Epithelial cell of proximal tubule (primary cell): ENCODE measurements around the gene DDX17. TPM values are rescaled to one million over a fixed set of nuclear protein-coding genes. Genes with fewer than 3 reads are reported as not detected.

Source experiments
- DNase-seq: peaks from one replicate; pipeline ENCODE4 v3.0.0-alpha.2; 2011; ENCODE audit warnings: low read depth
- H3K4me3 ChIP-seq: 2 replicates; pipeline ENCODE4 v1.5.1; 2011; ENCODE audit warnings: low read depth, mild to moderate bottlenecking, low read length
- total RNA-seq: library from RNA; depleted of rRNA; stranded (reverse); fragments of >200 nt; gene quantifications from 2 replicates; pipeline ENCODE4 v1.2.3, GENCODE V29; 2015
- TF ChIP-seq, protein P1 (sequence below): conservative IDR thresholded peaks from 2 replicates; pipeline ENCODE4 v1.5.1; 2012; ENCODE audit warnings: low read depth, mild to moderate bottlenecking, low read length

DDX17 gene
- total RNA-seq, 1 donor from 2014 or later = 186 TPM

GRCh38 chr22:38485783-38486182, 20.3 kb downstream of the DDX17 start:
- no peak overlapping the region for H3K4me3 ChIP-seq
- TF ChIP-seq, protein P1, sequence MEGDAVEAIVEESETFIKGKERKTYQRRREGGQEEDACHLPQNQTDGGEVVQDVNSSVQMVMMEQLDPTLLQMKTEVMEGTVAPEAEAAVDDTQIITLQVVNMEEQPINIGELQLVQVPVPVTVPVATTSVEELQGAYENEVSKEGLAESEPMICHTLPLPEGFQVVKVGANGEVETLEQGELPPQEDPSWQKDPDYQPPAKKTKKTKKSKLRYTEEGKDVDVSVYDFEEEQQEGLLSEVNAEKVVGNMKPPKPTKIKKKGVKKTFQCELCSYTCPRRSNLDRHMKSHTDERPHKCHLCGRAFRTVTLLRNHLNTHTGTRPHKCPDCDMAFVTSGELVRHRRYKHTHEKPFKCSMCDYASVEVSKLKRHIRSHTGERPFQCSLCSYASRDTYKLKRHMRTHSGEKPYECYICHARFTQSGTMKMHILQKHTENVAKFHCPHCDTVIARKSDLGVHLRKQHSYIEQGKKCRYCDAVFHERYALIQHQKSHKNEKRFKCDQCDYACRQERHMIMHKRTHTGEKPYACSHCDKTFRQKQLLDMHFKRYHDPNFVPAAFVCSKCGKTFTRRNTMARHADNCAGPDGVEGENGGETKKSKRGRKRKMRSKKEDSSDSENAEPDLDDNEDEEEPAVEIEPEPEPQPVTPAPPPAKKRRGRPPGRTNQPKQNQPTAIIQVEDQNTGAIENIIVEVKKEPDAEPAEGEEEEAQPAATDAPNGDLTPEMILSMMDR = no peak
- no peak for DNase-seq

DNA sequence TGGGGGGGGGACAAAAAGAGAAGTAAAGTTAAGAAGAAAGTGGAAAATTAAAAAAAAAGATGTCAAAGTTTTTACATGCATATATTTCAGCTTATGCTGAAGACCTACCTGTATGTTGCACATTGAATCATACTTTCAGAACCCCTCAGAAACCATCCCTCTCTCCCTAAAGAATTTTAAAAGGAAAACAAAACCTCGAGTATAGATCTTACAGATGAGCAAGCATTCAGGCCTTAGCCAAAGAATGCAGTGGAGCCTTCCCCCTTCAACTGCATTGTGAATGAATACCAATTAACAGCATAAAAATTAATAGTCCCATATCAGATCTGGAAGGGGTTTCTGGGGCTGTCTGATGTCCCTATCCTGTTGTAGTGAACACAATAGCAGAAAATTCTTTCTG, 21.9 kb downstream of the DDX17 start:
- TF ChIP-seq, protein P1 = no peak
- no peak overlapping the region for H3K4me3 ChIP-seq
- DNase-seq = no peak

DNA sequence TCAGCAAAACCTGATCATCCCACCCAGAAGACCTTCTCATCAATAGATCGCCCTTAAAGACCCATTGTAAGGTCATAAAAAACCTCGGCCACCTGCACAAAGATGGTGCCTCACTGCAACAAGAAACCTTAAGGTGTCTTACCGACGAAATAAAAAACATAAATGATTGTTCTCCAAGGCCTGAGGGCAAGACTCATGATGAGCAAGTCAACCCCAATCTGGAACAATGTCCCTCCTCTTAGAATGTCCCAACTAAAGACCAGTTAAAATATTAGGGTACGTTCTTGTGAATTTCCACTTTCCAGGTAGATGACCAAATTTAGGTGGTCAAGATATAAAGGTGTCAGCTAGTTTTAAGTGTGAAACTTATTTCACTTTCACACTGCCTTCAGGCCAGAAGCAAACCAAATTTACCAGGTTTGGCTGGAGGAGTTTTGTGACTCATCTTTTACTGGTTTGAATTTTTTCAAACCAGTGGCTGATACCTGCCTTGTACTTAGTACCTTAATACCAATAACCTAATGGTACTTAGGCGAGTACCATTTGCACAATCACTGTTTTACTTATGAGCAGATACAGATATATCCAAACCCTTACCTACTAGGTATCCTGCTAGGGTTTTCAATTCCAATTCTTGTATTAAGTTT, 23.3 kb downstream of the DDX17 start:
- H3K4me3 ChIP-seq = no peak overlapping the region
- TF ChIP-seq, protein P1 = no peak
- DNase-seq = no peak

DNA sequence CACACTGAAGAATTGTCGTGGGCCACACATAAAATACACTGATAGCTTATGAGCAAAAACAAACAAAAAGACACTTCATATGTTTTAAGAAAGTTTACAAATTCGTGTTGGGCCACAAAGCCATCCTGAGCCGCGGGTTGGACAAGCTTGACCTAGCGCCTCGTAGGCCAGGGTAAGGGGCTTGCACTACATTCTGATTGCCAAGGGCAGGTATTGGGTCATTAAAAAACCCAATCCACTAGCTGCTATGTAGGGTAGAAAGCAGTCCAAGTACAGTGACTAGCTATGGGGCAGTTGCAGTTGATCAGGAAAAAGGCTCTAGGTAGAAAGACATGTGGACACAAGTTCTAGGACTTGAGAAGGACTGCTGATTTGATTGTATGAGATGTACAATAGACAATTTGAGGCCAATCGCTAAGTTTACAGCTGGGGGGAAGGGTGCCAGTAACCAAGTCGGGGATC, 24.2 kb downstream of the DDX17 start:
- DNase-seq = no peak
- TF ChIP-seq, protein P1 = no peak
- no peak overlapping the region for H3K4me3 ChIP-seq

GRCh38 chr22:38481162-38481870, 24.8 kb downstream of the DDX17 start:
- DNase-seq = no peak
- H3K4me3 ChIP-seq = no peak overlapping the region
- TF ChIP-seq, protein P1 = no peak

- DNase-seq = peak; percentile 43
- TF ChIP-seq, protein P1 = no peak
- no peak overlapping the region for H3K4me3 ChIP-seq
These were observed 26.8 kb downstream of the DDX17 start for GRCh38 chr22:38479096-38479837.
